ENCODE data around the gene ATAD5. TPM values are rescaled to one million over a fixed set of nuclear protein-coding genes. Genes with fewer than 3 reads are reported as not detected.

ATAD5 gene
- polyA plus RNA-seq, 1 donor (not counting 4 experiments of a cell fraction or from before 2014, with no cell fraction given) = 2.2 TPM

GRCh38 chr17:30805944-30806456 is 25.8 kb upstream of the ATAD5 start:
- TF ChIP-seq CTCF (optimal IDR thresholded peaks at IDR 0.05 in 1 of 3, IDR thresholded peaks at IDR 0.05 in 1 of 3, conservative IDR thresholded peaks at IDR 0.05 in 1 of 3; ENCODE audit: extremely low read depth in 1 of 3, insufficient read depth in 2 of 3, low read length in 3 of 3) (peak in 1 of 3 experiments; percentile 8), EZH2 (IDR thresholded peaks at IDR 0.05; ENCODE audit: low read length) (no peak)
- no peaks in the 10 kb centered on the region for H3K9me3 ChIP-seq (ENCODE audit: control insufficient read depth, low read depth, low read length)
- no peak overlapping the region for H3K4me2 ChIP-seq (ENCODE audit: control insufficient read depth, extremely low read depth, insufficient read depth, low read depth, low read length)
- H4K20me1 ChIP-seq (ENCODE audit: control insufficient read depth, extremely low read depth, insufficient read depth, low read length) = no peaks in the 10 kb centered on the region
- no peak overlapping the region for H3K27ac ChIP-seq (ENCODE audit: control insufficient read depth, insufficient read depth, low read length)
- H3K79me2 ChIP-seq (ENCODE audit: control insufficient read depth, insufficient read depth, low read length) = peaks cover 44% of the 10 kb centered on the region
- no peaks in the 10 kb centered on the region for H3K27me3 ChIP-seq (ENCODE audit: control insufficient read depth, extremely low read depth, insufficient read depth, low read length)
- H3K4me3 ChIP-seq (ENCODE audit: control insufficient read depth in 2 of 3, extremely low read depth in 1 of 3, insufficient read depth in 2 of 3, low read depth in 1 of 3, low read length in 3 of 3) = no peak overlapping the region
- H3K9me1 ChIP-seq (ENCODE audit: control insufficient read depth, extremely low read depth, insufficient read depth, low read length) = no peaks in the 10 kb centered on the region
- H3K4me1 ChIP-seq (ENCODE audit: control insufficient read depth, extremely low read depth, insufficient read depth, low read length) = no peaks in the 10 kb centered on the region
- FAIRE-seq = no peak
- peaks cover 4 to 7% of the 10 kb centered on the region in 2 experiments for H3K36me3 ChIP-seq (ENCODE audit: control insufficient read depth in 2 of 2, extremely low read depth in 1 of 2, insufficient read depth in 2 of 2, low read length in 2 of 2)
- H2AFZ ChIP-seq (ENCODE audit: control insufficient read depth, low read length) = no peak overlapping the region
- H3K9ac ChIP-seq (ENCODE audit: control insufficient read depth, extremely low read depth, insufficient read depth, low read length) = no peak overlapping the region
- DNase-seq (ENCODE audit: low read depth, low spot score) = no peak
- dilution Hi-C loops (cut with MboI; ENCODE audit: extremely low pct_ligation_motif_present, low sequenced_read_pairs) = no loop called here

GRCh38 chr17:30807896-30808295 is 23.9 kb upstream of the ATAD5 start:
- Histone ChIP-seq H3K27ac (ENCODE audit: control insufficient read depth, insufficient read depth, low read length) (no peak overlapping the region), H3K79me2 (ENCODE audit: control insufficient read depth, insufficient read depth, low read length) (peaks cover 52% of the 10 kb centered on the region), H3K9me1 (ENCODE audit: control insufficient read depth, extremely low read depth, insufficient read depth, low read length) (no peaks in the 10 kb centered on the region), H3K4me3 (ENCODE audit: control insufficient read depth in 2 of 3, extremely low read depth in 1 of 3, insufficient read depth in 2 of 3, low read depth in 1 of 3, low read length in 3 of 3) (no peak overlapping the region), H3K9ac (ENCODE audit: control insufficient read depth, extremely low read depth, insufficient read depth, low read length) (no peak overlapping the region), H3K27me3 (ENCODE audit: control insufficient read depth, extremely low read depth, insufficient read depth, low read length) (no peaks in the 10 kb centered on the region), H2AFZ (ENCODE audit: control insufficient read depth, low read length) (no peak overlapping the region), H3K36me3 (ENCODE audit: control insufficient read depth in 2 of 2, extremely low read depth in 1 of 2, insufficient read depth in 2 of 2, low read length in 2 of 2) (peaks cover 2 to 7% of the 10 kb centered on the region in 2 experiments), H3K9me3 (ENCODE audit: control insufficient read depth, low read depth, low read length) (no peaks in the 10 kb centered on the region), H3K4me1 (ENCODE audit: control insufficient read depth, extremely low read depth, insufficient read depth, low read length) (peaks cover 11% of the 10 kb centered on the region), H4K20me1 (ENCODE audit: control insufficient read depth, extremely low read depth, insufficient read depth, low read length) (no peaks in the 10 kb centered on the region), H3K4me2 (ENCODE audit: control insufficient read depth, extremely low read depth, insufficient read depth, low read depth, low read length) (no peak overlapping the region)
- no peak for FAIRE-seq
- DNase-seq (ENCODE audit: low read depth, low spot score) = no peak
- dilution Hi-C loops (cut with MboI; ENCODE audit: extremely low pct_ligation_motif_present, low sequenced_read_pairs) = no loop called here
- TF ChIP-seq EZH2 (IDR thresholded peaks at IDR 0.05; ENCODE audit: low read length) (no peak), CTCF (optimal IDR thresholded peaks at IDR 0.05 in 1 of 3, IDR thresholded peaks at IDR 0.05 in 1 of 3, conservative IDR thresholded peaks at IDR 0.05 in 1 of 3; ENCODE audit: extremely low read depth in 1 of 3, insufficient read depth in 2 of 3, low read length in 3 of 3) (no peak)
